HEK293T (cell line): ENCODE results near the gene FAM20C.
A peak's percentile ranks its signal among the peaks of the same experiment; 100 is the strongest.

ENCODE experiments used
- CTCF ChIA-PET: fragments of 350-600 bp; formaldehyde crosslinking; extraction: SDS; loops from one replicate; lab custom pipeline; 2021; ENCODE audit warnings: antibody characterized with exemption, inconsistent platforms; lab: Yijun Ruan, JAX
- POLR2A ChIA-PET: fragments of 350-600 bp; formaldehyde crosslinking; extraction: SDS; loops from one replicate; lab custom pipeline; 2020; ENCODE audit warnings: antibody characterized with exemption, inconsistent platforms; lab: Yijun Ruan, JAX
- DNase-seq: peaks from one replicate; pipeline ENCODE4 v3.0.0; 2012; ENCODE audit warnings: mixed read lengths; ENCODE audit errors: extremely low spot score
- ARNT ChIP-seq: fragments of 450-650 bp; IDR thresholded peaks from 2 replicates; pipeline ENCODE4 v1.6.1; 2017; ENCODE audit warnings: mild to moderate bottlenecking
- BHLHE40 ChIP-seq: fragments of 450-650 bp; IDR thresholded peaks from 2 replicates; pipeline ENCODE4 v1.6.1; 2016; ENCODE audit warnings: mild to moderate bottlenecking, moderate library complexity, borderline replicate concordance
- CTBP1 ChIP-seq: fragments of 450-650 bp; IDR thresholded peaks from 2 replicates; pipeline ENCODE4 v1.6.1; 2016; ENCODE audit warnings: borderline replicate concordance
- ELF4 ChIP-seq: fragments of 450-650 bp; IDR thresholded peaks from 2 replicates; pipeline ENCODE4 v1.6.1; 2017; ENCODE audit warnings: antibody characterized with exemption
- FOXA1 ChIP-seq: fragments of 450-650 bp; IDR thresholded peaks from 2 replicates; pipeline ENCODE4 v1.6.1; 2016; ENCODE audit warnings: mild to moderate bottlenecking
- FOXK2 ChIP-seq: fragments of 450-650 bp; IDR thresholded peaks from 2 replicates; pipeline ENCODE4 v1.6.1; 2016; ENCODE audit warnings: mild to moderate bottlenecking
- FOXM1 ChIP-seq: fragments of 450-650 bp; IDR thresholded peaks from 2 replicates; pipeline ENCODE4 v1.6.1; 2017; ENCODE audit warnings: mild to moderate bottlenecking, borderline replicate concordance
- HDGF ChIP-seq: fragments of 450-650 bp; IDR thresholded peaks from 2 replicates; pipeline ENCODE4 v1.6.1; 2017; ENCODE audit warnings: antibody characterized with exemption, borderline replicate concordance
- L3MBTL2 ChIP-seq: fragments of 450-650 bp; conservative IDR thresholded peaks from 2 replicates; pipeline ENCODE4 v1.6.1; 2016; ENCODE audit warnings: mild to moderate bottlenecking
- LEF1 ChIP-seq: fragments of 450-650 bp; IDR thresholded peaks from 2 replicates; pipeline ENCODE4 v1.6.1; 2017; ENCODE audit warnings: mild to moderate bottlenecking, borderline replicate concordance
- NFRKB ChIP-seq: fragments of 450-650 bp; IDR thresholded peaks from 2 replicates; pipeline ENCODE4 v1.6.1; 2016; ENCODE audit warnings: mild to moderate bottlenecking, moderate library complexity
- SP1 ChIP-seq: fragments of 450-650 bp; IDR thresholded peaks from 2 replicates; pipeline ENCODE4 v1.6.1; 2017
- SUZ12 ChIP-seq: fragments of 450-650 bp; IDR thresholded peaks from 2 replicates; pipeline ENCODE4 v1.6.1; 2016; ENCODE audit warnings: mild to moderate bottlenecking
- TARDBP ChIP-seq: fragments of 450-650 bp; IDR thresholded peaks from 2 replicates; pipeline ENCODE4 v1.6.1; 2016
- ZNF384 ChIP-seq: fragments of 450-650 bp; IDR thresholded peaks from 2 replicates; pipeline ENCODE4 v1.6.1; 2016
- TF ChIP-seq, protein P1 (sequence below): fragments of 450-650 bp; IDR thresholded peaks from 2 replicates; pipeline ENCODE4 v1.6.1; 2016

Gene FAM20C

DNA sequence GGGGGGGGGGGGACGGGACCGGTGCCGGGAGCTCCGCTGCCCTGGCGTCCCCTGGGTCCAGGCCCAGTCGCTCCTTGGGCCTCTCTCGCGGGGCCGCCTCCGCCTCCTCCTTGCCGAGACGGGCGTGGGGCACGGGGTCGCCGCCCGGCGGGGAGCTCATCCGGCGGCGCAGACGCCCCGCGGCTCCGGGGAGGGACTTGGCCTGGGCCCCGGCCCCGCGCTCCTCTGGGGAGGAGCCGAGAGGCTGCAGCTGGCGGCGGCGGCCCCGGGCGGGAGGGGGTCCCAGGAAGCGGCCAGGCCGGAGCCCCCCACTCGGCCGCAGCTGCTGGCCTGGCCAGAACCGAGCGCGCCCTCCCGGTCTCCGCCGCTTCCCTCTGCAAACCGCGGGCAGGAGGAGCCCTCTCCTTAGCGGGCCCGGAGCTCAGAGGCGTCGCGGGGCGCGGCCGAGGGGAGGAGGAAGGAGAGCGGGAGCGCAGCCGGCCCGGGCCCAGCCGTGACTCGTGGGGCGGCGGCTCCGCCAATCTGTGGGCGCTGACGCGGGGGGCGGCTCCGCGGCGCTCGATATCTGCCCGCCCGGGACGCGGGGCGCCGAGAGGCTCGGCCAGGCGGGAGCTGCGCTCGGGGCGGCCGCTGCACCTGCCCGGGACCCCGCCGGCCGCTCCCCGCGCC, at the start of gene FAM20C:
Gene FAM20C, plus strand, starts transcription at position 591 of the 669 bp plus-strand sequence. CDS start 629 bp downstream, outside the sequence.
- POLR2A ChIA-PET, result interaction anchor here (1.1 kb wide), 1 partner anchor 25 kb away, joined by 4 read pairs; no protein-coding TSS in a partner anchor
- CTCF ChIA-PET, result no interaction called here
- DNase-seq, result peak; percentile 54
- TF ChIP-seq, protein P1, sequence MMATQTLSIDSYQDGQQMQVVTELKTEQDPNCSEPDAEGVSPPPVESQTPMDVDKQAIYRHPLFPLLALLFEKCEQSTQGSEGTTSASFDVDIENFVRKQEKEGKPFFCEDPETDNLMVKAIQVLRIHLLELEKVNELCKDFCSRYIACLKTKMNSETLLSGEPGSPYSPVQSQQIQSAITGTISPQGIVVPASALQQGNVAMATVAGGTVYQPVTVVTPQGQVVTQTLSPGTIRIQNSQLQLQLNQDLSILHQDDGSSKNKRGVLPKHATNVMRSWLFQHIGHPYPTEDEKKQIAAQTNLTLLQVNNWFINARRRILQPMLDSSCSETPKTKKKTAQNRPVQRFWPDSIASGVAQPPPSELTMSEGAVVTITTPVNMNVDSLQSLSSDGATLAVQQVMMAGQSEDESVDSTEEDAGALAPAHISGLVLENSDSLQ, result no peak
- no peak for TF ChIP-seq FOXM1
- TF ChIP-seq NFRKB, result no peak
- TF ChIP-seq FOXK2, result no peak
- no peak for TF ChIP-seq ARNT
- no peak for TF ChIP-seq L3MBTL2
- no peak for TF ChIP-seq SP1
- TF ChIP-seq FOXA1, result no peak
- TF ChIP-seq CTBP1, result no peak
- TF ChIP-seq LEF1, result no peak
- no peak for TF ChIP-seq HDGF
- no peak for TF ChIP-seq BHLHE40
- TF ChIP-seq ZNF384, result no peak
- TF ChIP-seq ELF4, result no peak
- no peak for TF ChIP-seq TARDBP

DNA sequence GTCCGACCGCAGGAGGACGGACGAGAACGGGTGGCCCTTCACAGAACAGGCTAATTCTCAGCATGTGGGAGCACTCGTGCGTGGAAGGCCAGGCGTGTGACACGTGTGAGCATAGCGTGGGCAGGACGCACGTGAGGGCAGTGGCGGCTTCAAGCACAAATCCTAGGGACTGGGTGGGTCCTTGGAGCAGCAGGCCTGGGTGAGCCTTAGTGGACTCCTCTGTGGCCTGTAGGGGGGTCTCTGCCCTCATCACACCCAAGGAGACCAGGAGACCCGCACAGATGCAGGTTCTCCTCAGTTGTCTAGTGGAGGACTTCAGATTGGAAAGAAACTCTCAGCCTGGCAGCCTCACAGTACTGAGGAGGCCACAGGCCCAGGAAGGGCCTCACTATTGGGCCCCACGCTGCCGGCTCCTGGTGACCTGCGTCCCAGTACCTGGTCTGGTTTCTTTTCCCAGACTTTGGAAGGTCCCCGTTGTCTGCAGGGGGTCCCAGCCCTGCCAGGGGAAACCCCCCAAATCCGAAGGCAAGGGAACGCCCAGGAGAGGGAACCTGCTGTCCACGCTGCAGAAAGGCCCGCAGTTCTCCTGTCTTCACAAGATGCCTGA, 49.1 kb upstream of the FAM20C start:
- ChIA-PET POLR2A (no interaction called here), CTCF (no interaction called here)
- no peak for TF ChIP-seq SUZ12
- TF ChIP-seq L3MBTL2, result no peak
- TF ChIP-seq, protein P1, result no peak
- TF ChIP-seq LEF1, result no peak
- no peak for TF ChIP-seq ARNT
- TF ChIP-seq FOXK2, result no peak
- no peak for TF ChIP-seq HDGF
- no peak for TF ChIP-seq TARDBP
- TF ChIP-seq FOXM1, result no peak
- no peak for TF ChIP-seq ELF4
- TF ChIP-seq ZNF384, result no peak
- TF ChIP-seq CTBP1, result no peak
- TF ChIP-seq FOXA1, result no peak
- TF ChIP-seq BHLHE40, result no peak
- no peak for TF ChIP-seq NFRKB
- no peak for TF ChIP-seq SP1
- DNase-seq, result no peak

DNA sequence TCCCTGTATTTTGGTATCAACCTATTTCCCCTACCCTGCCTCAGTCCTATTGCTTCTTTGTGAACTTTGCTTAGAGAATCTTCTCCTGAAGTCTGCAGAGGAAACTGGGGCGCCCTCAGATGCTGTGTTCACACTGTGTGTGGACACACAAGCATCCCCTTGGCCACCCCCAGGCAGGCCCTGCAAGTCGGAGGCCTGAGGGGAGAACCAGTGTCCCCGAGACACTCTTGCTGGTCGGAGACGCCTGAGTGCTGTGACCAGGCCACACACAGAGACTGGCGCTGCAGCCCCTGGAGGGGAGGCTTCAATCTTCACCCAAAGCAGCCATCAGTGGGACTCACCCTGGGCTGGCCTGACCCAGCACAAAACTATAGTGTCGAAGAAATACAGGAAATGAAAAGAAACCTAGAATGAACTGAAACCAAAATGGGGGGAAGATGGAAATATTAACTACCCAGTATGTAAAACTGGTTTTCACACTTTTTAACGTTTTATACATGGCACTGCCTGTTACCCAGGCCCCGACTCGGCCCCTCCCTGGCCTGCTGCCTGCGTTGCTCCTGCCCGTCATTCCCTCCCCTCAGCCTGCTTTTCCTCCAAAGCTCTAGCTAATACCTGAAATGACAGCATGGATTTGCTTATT, 48.4 kb upstream of the FAM20C start:
- ChIA-PET POLR2A (no interaction called here), CTCF (no interaction called here)
- DNase-seq, result no peak
- TF ChIP-seq HDGF, result no peak
- TF ChIP-seq LEF1, result no peak
- TF ChIP-seq, protein P1, result no peak
- TF ChIP-seq BHLHE40, result no peak
- TF ChIP-seq L3MBTL2, result no peak
- TF ChIP-seq ZNF384, result no peak
- TF ChIP-seq FOXM1, result no peak
- TF ChIP-seq SP1, result no peak
- no peak for TF ChIP-seq FOXK2
- TF ChIP-seq FOXA1, result no peak
- TF ChIP-seq NFRKB, result no peak
- TF ChIP-seq ELF4, result no peak
- TF ChIP-seq ARNT, result no peak
- TF ChIP-seq TARDBP, result no peak
- TF ChIP-seq CTBP1, result no peak
- no peak for TF ChIP-seq SUZ12

DNA sequence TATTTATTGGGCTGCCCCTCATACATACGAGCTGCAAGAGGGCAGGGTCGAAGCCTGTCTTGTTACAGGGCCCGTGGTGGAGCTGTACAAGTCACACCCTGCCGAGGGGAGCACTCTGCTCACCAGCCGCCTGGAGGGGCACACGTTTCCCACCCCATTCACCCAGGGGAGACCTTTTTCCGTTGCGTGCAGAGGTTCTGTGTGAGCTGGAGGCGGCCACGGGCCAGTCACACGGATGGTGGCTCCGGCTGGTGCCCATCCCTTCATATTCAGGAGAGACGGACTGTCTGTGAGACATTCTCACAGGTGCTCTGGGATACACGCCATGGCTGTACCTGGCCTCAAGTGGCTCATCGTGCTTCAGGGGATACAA, 47.9 kb upstream of the FAM20C start:
- POLR2A ChIA-PET, result no interaction called here
- TF ChIP-seq SP1 (no peak), ZNF384 (no peak), L3MBTL2 (no peak), TARDBP (no peak), FOXA1 (no peak), FOXM1 (no peak), NFRKB (no peak), LEF1 (no peak), HDGF (no peak), FOXK2 (no peak), ELF4 (no peak), SUZ12 (no peak), ARNT (no peak), BHLHE40 (no peak), CTBP1 (no peak)
- TF ChIP-seq, protein P1, result no peak
- CTCF ChIA-PET, result no interaction called here
- DNase-seq, result no peak

DNA sequence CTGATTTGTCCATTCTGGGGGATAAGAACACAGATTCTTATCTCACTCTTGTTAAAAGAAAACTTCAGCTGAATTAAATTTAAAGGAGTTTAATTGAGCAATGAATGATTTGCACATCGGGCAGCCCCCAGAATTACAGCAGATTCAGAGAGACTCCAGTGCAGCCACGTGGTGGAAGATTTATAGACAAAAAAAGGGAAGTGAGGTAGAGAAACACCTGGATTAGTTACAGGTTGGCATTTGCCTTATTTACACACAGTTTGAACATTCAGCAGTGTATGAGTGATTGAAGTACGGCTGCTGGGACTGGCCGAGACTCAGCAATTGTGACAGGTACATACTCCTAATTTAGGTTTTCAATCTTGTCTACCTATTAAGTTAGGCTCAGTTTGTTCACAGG, 46.5 kb upstream of the FAM20C start:
- ChIA-PET CTCF (interaction anchor here (0.6 kb wide), 1 partner anchor 22 kb away, joined by 4 read pairs; no protein-coding TSS in a partner anchor), POLR2A (no interaction called here)
- DNase-seq, result no peak
- no peak for TF ChIP-seq L3MBTL2
- TF ChIP-seq TARDBP, result no peak
- TF ChIP-seq ELF4, result no peak
- no peak for TF ChIP-seq SP1
- TF ChIP-seq BHLHE40, result no peak
- TF ChIP-seq, protein P1, result no peak
- TF ChIP-seq SUZ12, result no peak
- TF ChIP-seq ZNF384, result no peak
- TF ChIP-seq ARNT, result no peak
- TF ChIP-seq NFRKB, result no peak
- TF ChIP-seq CTBP1, result no peak
- no peak for TF ChIP-seq LEF1
- no peak for TF ChIP-seq FOXK2
- TF ChIP-seq HDGF, result no peak
- TF ChIP-seq FOXM1, result no peak
- TF ChIP-seq FOXA1, result no peak
